Limb (tissue), 2 donors: ENCODE data around the gene GNPNAT1.
"Not testable (repeated sequence)": the region's sequence is repeated elsewhere in the genome, so short reads cannot be mapped to it uniquely, and the experiment has no call there.

ENCODE experiments used
- DNase-seq, 2 donors: peaks; one replicate each; pipeline ENCODE4 v3.0.0-alpha.2; 2016; ENCODE audit errors: extremely low spot score in 2 of 2

The GNPNAT1 gene

DNA sequence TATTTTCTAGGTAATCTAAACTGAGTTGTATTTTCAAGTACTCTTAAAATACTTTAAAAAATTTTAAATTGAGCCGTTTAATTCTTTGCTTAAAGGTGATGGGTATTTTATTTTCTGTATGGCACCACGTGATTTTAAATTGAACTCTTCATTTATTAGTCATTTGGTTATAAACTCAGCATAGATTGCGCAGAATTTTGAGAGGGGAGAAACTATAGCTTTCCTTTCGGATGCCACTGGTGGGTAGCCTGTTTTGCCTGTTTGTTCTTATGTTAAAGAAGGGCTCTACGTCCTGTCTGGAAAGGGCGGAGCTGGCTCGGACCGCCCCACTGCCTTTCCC, 61.9 kb downstream of the GNPNAT1 start:
- DNase-seq = no peak

DNA sequence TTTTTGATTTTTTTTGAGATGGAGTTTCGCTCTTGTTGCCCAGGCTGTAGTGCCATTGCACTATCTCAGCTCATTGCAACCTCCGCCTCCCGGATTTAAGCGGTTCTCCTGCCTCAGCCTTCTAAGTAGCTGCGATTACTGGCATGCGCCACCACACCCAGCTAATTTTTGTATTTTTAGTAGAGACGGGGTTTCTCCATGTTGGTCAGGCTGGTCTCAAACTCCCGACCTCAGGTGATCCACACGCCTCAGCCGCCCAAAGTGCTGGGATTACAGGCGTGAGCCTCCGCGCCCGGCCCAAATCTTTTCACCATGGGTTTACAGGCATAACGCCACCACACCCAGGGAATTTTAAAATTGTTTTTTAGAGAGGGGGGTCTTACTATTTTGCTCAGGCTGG, 62.4 kb downstream of the GNPNAT1 start:
- DNase-seq = not testable (repeated sequence)

DNA sequence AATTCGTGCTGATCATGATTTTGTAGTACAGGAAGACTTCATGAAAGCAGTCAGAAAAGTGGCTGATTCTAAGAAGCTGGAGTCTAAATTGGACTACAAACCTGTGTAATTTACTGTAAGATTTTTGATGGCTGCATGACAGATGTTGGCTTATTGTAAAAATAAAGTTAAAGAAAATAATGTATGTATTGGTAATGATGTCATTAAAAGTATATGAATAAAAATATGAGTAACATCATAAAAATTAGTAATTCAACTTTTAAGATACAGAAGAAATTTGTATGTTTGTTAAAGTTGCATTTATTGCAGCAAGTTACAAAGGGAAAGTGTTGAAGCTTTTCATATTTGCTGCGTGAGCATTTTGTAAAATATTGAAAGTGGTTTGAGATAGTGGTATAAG, 63.9 kb downstream of the GNPNAT1 start:
- not testable (repeated sequence) for DNase-seq
